HCT116 (cell line): ENCODE measurements around the gene CD84. TPM values are rescaled to one million over a fixed set of nuclear protein-coding genes. Genes with fewer than 3 reads are reported as not detected.

ENCODE experiments used
- ATAC-seq: fragments of 200-7000 bp; cut with Tn5 transposase; 2 replicates; pipeline ENCODE4 v1.9.1; 2020; ENCODE audit warnings: mild to moderate bottlenecking, moderate library complexity
- BruUV-seq: library from RNA; stranded (reverse); fragments of 400-500 nt; replicated peaks from 2 replicates; lab custom pipeline; 2021; lab: Mats Ljungman, UMichigan
- CTCF ChIA-PET: fragments of 300-600 bp; sonication (Branson Sonifier 250); formaldehyde crosslinking; loops from one replicate; lab custom pipeline; 2021; ENCODE audit warnings: antibody characterized with exemption; lab: Charles Lee
- POLR2A ChIA-PET: fragments of 300-600, 350-600 bp; sonication (Branson Sonifier 250); formaldehyde crosslinking; loops from one replicate; lab custom pipeline; 2021; ENCODE audit warnings: antibody characterized with exemption; lab: Charles Lee
- RAD21 ChIA-PET, 2 experiments: fragments of 300-600 bp; sonication (Branson Sonifier 250); formaldehyde crosslinking; loops; one replicate each; lab custom pipeline; 2023; ENCODE audit warnings: low total read pairs in 2 of 2; ENCODE audit not compliant: uncharacterized antibody in 2 of 2, unreplicated experiment in 2 of 2, low non-redundant PET in 1 of 2; lab: Charles Lee
- DNase-seq: peaks from one replicate; pipeline ENCODE4 v3.0.0-alpha.2; 2010; ENCODE audit warnings: low read depth, low spot score
- H2AFZ ChIP-seq: fragments of 200-600 bp; shearing (Covaris generic), sonication (generic); 2 replicates; pipeline ENCODE4 v1.6.1; 2017; ENCODE audit warnings: low read depth, mixed run types, mixed read lengths, antibody characterized with exemption, low read length; ENCODE audit not compliant: poor library complexity, severe bottlenecking
- H3K27ac ChIP-seq: 2 replicates; pipeline ENCODE4 v1.5.1; 2012; ENCODE audit warnings: low read depth, low read length
- H3K27me3 ChIP-seq: fragments of 200-600 bp; sonication (generic); 2 replicates; pipeline ENCODE4 v1.6.1; 2016; ENCODE audit warnings: mixed run types, low read length, mixed read lengths; ENCODE audit not compliant: insufficient read depth
- H3K36me3 ChIP-seq, 2 experiments: fragments of 200-500 bp in 1 of 2; fragments of 200-600 bp in 1 of 2; sonication (Bioruptor generic) in 1 of 2; sonication (generic) in 1 of 2; 2 replicates each; pipeline versions ENCODE4 v1.5.1 to v1.6.1; 2014 to 2016; ENCODE audit warnings: low read length in 2 of 2, inconsistent platforms in 1 of 2, mixed read lengths in 1 of 2, mixed run types in 1 of 2; ENCODE audit not compliant: insufficient read depth in 2 of 2, control insufficient read depth in 1 of 2
- H3K4me1 ChIP-seq, 2 experiments: fragments of 200-600 bp in 1 of 2; sonication (generic) in 1 of 2; 2 replicates each; pipeline versions ENCODE4 v1.5.1 to v1.6.1; 2012 to 2017; ENCODE audit warnings: low read length in 2 of 2, inconsistent platforms in 1 of 2, mild to moderate bottlenecking in 1 of 2, mixed read lengths in 1 of 2, mixed run types in 1 of 2, moderate library complexity in 1 of 2; ENCODE audit not compliant: insufficient read depth in 2 of 2, control insufficient read depth in 1 of 2
- H3K4me2 ChIP-seq: fragments of 200-600 bp; sonication (generic); 2 replicates; pipeline ENCODE4 v1.6.1; 2017; ENCODE audit warnings: mixed run types, low read length, mixed read lengths
- H3K4me3 ChIP-seq, 2 experiments: fragments of 200-600 bp in 1 of 2; sonication (generic) in 1 of 2; replicated peaks in 1 of 2; 2 replicates each; pipeline ENCODE4 v1.5.1; 2011 to 2016; ENCODE audit warnings: low read length in 2 of 2, control low read depth in 1 of 2, low read depth in 1 of 2, mild to moderate bottlenecking in 1 of 2, mixed read lengths in 1 of 2, mixed run types in 1 of 2
- H3K79me2 ChIP-seq: fragments of 200-600 bp; sonication (generic); 2 replicates; pipeline ENCODE4 v1.6.1; 2017; ENCODE audit warnings: mild to moderate bottlenecking, mixed run types, low read length, moderate library complexity, mixed read lengths; ENCODE audit not compliant: insufficient read depth
- H3K9ac ChIP-seq: fragments of 200-600 bp; sonication (generic); 2 replicates; pipeline ENCODE4 v1.6.1; 2016; ENCODE audit warnings: low read length, mixed read lengths
- H3K9me2 ChIP-seq: fragments of 200-600 bp; sonication (generic), shearing (Covaris generic); 2 replicates; pipeline ENCODE4 v1.6.1; 2017; ENCODE audit warnings: mixed run types, mild to moderate bottlenecking, moderate library complexity; ENCODE audit not compliant: insufficient read depth
- H3K9me3 ChIP-seq, 2 experiments: fragments of 200-500 bp in 1 of 2; fragments of 200-600 bp in 1 of 2; sonication (Bioruptor generic) in 1 of 2; sonication (generic) in 1 of 2; 2 replicates each; pipeline ENCODE4 v1.6.1; 2014 to 2017; ENCODE audit warnings: low read length in 2 of 2, mixed read lengths in 2 of 2, inconsistent platforms in 1 of 2, low read depth in 1 of 2, mild to moderate bottlenecking in 1 of 2, mixed run types in 1 of 2, moderate library complexity in 1 of 2; ENCODE audit not compliant: control insufficient read depth in 1 of 2, insufficient read depth in 1 of 2
- H4K20me1 ChIP-seq: fragments of 200-600 bp; sonication (generic), shearing (Covaris generic); 2 replicates; pipeline ENCODE4 v1.6.1; 2017; ENCODE audit warnings: mixed run types, mild to moderate bottlenecking, moderate library complexity; ENCODE audit not compliant: insufficient read depth
- CEBPB ChIP-seq: IDR thresholded peaks from 2 replicates; pipeline ENCODE4 v1.6.1; 2012; ENCODE audit warnings: low read depth
- CTCF ChIP-seq, 3 experiments: fragments of 200-600 bp in 1 of 3; sonication (generic) in 1 of 3; IDR thresholded peaks in 2 of 3; conservative IDR thresholded peaks in 1 of 3; 2 replicates each; pipeline ENCODE4 v1.5.1; 2012 to 2017; ENCODE audit warnings: low read depth in 2 of 3, low read length in 2 of 3, antibody characterized with exemption in 1 of 3, borderline replicate concordance in 1 of 3, control low read depth in 1 of 3, mild to moderate bottlenecking in 1 of 3, mixed read lengths in 1 of 3, mixed run types in 1 of 3, moderate library complexity in 1 of 3; ENCODE audit not compliant: insufficient read depth in 1 of 3
- ELF1 ChIP-seq: IDR thresholded peaks from 2 replicates; pipeline ENCODE4 v1.6.1; 2012; ENCODE audit warnings: low read depth, borderline replicate concordance
- FOSL1 ChIP-seq: IDR thresholded peaks from 2 replicates; pipeline ENCODE4 v1.6.1; 2012; ENCODE audit warnings: low read depth
- JUND ChIP-seq: IDR thresholded peaks from 2 replicates; pipeline ENCODE4 v1.6.1; 2012
- MAX ChIP-seq: IDR thresholded peaks from 2 replicates; pipeline ENCODE4 v1.6.1; 2012
- POLR2A ChIP-seq: IDR thresholded peaks from 2 replicates; pipeline ENCODE4 v1.7.0; 2011; ENCODE audit warnings: borderline replicate concordance; ENCODE audit not compliant: insufficient read depth, insufficient read length; ENCODE audit errors: extremely low read depth
- RAD21 ChIP-seq: IDR thresholded peaks from 2 replicates; pipeline ENCODE4 v1.6.1; 2012; ENCODE audit warnings: low read depth, mild to moderate bottlenecking
- REST ChIP-seq: IDR thresholded peaks from 2 replicates; pipeline ENCODE4 v1.6.1; 2012; ENCODE audit warnings: low read depth
- SIN3A ChIP-seq: IDR thresholded peaks from 2 replicates; pipeline ENCODE4 v1.6.1; 2012; ENCODE audit warnings: low read depth
- TCF7L2 ChIP-seq: IDR thresholded peaks from 2 replicates; pipeline ENCODE4 v1.7.0; 2011; ENCODE audit warnings: borderline replicate concordance, inconsistent platforms; ENCODE audit not compliant: insufficient read depth, insufficient read length; ENCODE audit errors: extremely low read depth
- YY1 ChIP-seq: IDR thresholded peaks from 2 replicates; pipeline ENCODE4 v1.6.1; 2011; ENCODE audit warnings: low read length, low read depth, moderate library complexity, mild to moderate bottlenecking; ENCODE audit not compliant: insufficient replicate concordance; ENCODE audit errors: extremely low read depth
- ZBTB33 ChIP-seq: IDR thresholded peaks from 2 replicates; pipeline ENCODE4 v1.6.1; 2011; ENCODE audit warnings: mild to moderate bottlenecking, low read length, moderate library complexity; ENCODE audit not compliant: insufficient replicate concordance; ENCODE audit errors: extremely low read depth
- ZFX ChIP-seq: fragments of 450-650 bp; IDR thresholded peaks from 2 replicates; pipeline ENCODE4 v1.6.1; 2017
- intact Hi-C: fragments of 100-400 bp; cut with micrococcal nuclease; formaldehyde crosslinking; loops from 2 replicates; pipeline ENCODE4 v1.10.0; 2022
- total RNA-seq: library from RNA; stranded (reverse); gene quantifications from one replicate; pipeline ENCODE4 v1.2.1, GENCODE V29; 2021; ENCODE audit not compliant: unreplicated experiment

The CD84 gene
- total RNA-seq, 1 experiment from 2014 or later: 0.02 TPM

GRCh38 chr1:160577671-160578070 is 1.6 kb downstream of the CD84 start:
- Histone ChIP-seq H3K4me3 (no peak overlapping the region), H3K27me3 (no peaks in the 10 kb centered on the region; the same call in 1 of the 2 replicates), H3K9me3 (no peaks in the 10 kb centered on the region), H2AFZ (no peak overlapping the region), H3K9me2 (no peaks in the 10 kb centered on the region)
- TF ChIP-seq REST: no peak
- no peak for TF ChIP-seq SIN3A
- TF ChIP-seq ZFX: no peak
- no peak for TF ChIP-seq FOSL1
- no peak for TF ChIP-seq YY1
- no peak for TF ChIP-seq CEBPB
- no peak for TF ChIP-seq POLR2A
- TF ChIP-seq ELF1: no peak
- TF ChIP-seq JUND: no peak
- TF ChIP-seq ZBTB33: no peak
- TF ChIP-seq RAD21: no peak
- no peak for TF ChIP-seq TCF7L2
- TF ChIP-seq CTCF (IDR thresholded peaks at IDR 0.05 in 2 of 3, conservative IDR thresholded peaks at IDR 0.05 in 1 of 3; ENCODE audit: borderline replicate concordance in 1 of 3, insufficient read depth in 1 of 3, low read depth in 2 of 3, low read length in 2 of 3): no peak
- TF ChIP-seq MAX: no peak
- TF ChIP-seq, all 23 proteins: peak for 0
- ATAC-seq: no peak
- DNase-seq: no peak
- CTCF ChIA-PET: interaction anchor here (1.1 kb wide), 1 partner anchor 29 kb away, joined by 3 read pairs; no protein-coding TSS in a partner anchor
- no TSS peak for BruUV-seq
- intact Hi-C loops: no loop called here
- RAD21 ChIA-PET: no interaction called here
- POLR2A ChIA-PET: no interaction called here
- Histone ChIP-seq H3K9ac (no peak overlapping the region), H3K36me3 (no peaks in the 10 kb centered on the region), H3K4me1 (no peaks in the 10 kb centered on the region), H4K20me1 (no peaks in the 10 kb centered on the region), H3K4me2 (no peak overlapping the region), H3K79me2 (no peaks in the 10 kb centered on the region), H3K27ac (no peak overlapping the region)
